Adrenal gland (tissue), 12 donors: Measurements from ENCODE around the gene GPAM. TPM values are rescaled to one million over a fixed set of nuclear protein-coding genes. Genes with fewer than 3 reads are reported as not detected.
"Not testable (repeated sequence)": the region's sequence is repeated elsewhere in the genome, so short reads cannot be mapped to it uniquely, and the experiment has no call there.

Experiments
- DNase-seq, 7 donors: peaks; one replicate each; pipeline ENCODE4 v3.0.0-alpha.2; 2019 to 2020
- H3K27ac ChIP-seq, 5 donors: fragments of 200-600 bp; sonication (generic) in 4 of 5; 1 replicate in 3 of 5; 2 replicates in 2 of 5; pipeline versions ENCODE4 v1.5.1 to v1.8.0; 2016 to 2020; ENCODE audit warnings: mild to moderate bottlenecking in 1 of 5
- H3K27me3 ChIP-seq: fragments of 200-600 bp; 2 replicates; pipeline ENCODE4 v1.8.0; 2021
- H3K36me3 ChIP-seq, 2 donors: fragments of 200-600 bp; replicated peaks in 1 of 2; 1 replicate in 1 of 2; 2 replicates in 1 of 2; pipeline versions ENCODE4 v1.5.1 to v1.8.0; 2018 to 2022
- H3K4me1 ChIP-seq, 2 donors: fragments of 200-600 bp; replicated peaks in 1 of 2; 1 replicate in 1 of 2; 2 replicates in 1 of 2; pipeline versions ENCODE4 v1.5.1 to v1.8.0; 2018 to 2021
- H3K4me3 ChIP-seq, 4 donors: fragments of 200-600 bp; sonication (generic) in 3 of 4; one replicate each; pipeline ENCODE4 v1.5.1; 2016 to 2018
- H3K9me3 ChIP-seq, 3 donors: fragments of 200-600 bp; sonication (generic) in 1 of 3; replicated peaks in 1 of 3; 1 replicate in 2 of 3; 2 replicates in 1 of 3; pipeline versions ENCODE4 v1.5.1 to v1.8.0; 2016 to 2021
- CTCF ChIP-seq, 6 experiments: fragments of 450-650 bp in 4 of 6; fragments of 200-600 bp in 2 of 6; sonication (generic) in 1 of 6; IDR thresholded peaks; 1 replicate in 5 of 6; 2 replicates in 1 of 6; pipeline versions ENCODE4 v1.5.1 to v1.8.0; 2016 to 2021; ENCODE audit warnings: antibody characterized with exemption in 6 of 6, mild to moderate bottlenecking in 2 of 6, moderate library complexity in 1 of 6
- POLR2A ChIP-seq, 2 donors: fragments of 450-650 bp; IDR thresholded peaks; one replicate each; pipeline ENCODE4 v1.6.1; 2017; ENCODE audit warnings: antibody characterized with exemption in 2 of 2, mild to moderate bottlenecking in 2 of 2, moderate library complexity in 1 of 2
- WGBS, 4 donors: extraction: QIAGEN DNeasy Blood & Tissue Kit in 2 of 4; methylation state at CpG; one replicate each; pipeline versions ENCODE4 v1.1.5 to v1.1.7; 2013 to 2017; 5-methylcytosine and 5-hydroxymethylcytosine counted together
- intact Hi-C, 2 donors: fragments of 100-400 bp; cut with DNase I; formaldehyde crosslinking; loops; one replicate each; pipeline versions ENCODE4 v1.14.1 to v1.15.0; 2022 to 2023
- polyA plus RNA-seq, 3 donors: library from polyadenylated mRNA; stranded (reverse); fragments of 200-250 nt in 2 of 3; fragments of 350-450 nt in 1 of 3; fragmentation: Illumina TruSeq in 1 of 3; extraction: RNeasy Lipid Tissue Mini Kit (QIAGEN cat#74804) in 1 of 3; gene quantifications; one replicate each; pipeline ENCODE4 v1.2.3, GENCODE V29; 2013 to 2014
- total RNA-seq, 9 donors: library from RNA; depleted of rRNA in 4 of 9; stranded (reverse); fragments of >200 nt in 4 of 9; fragments of 120-200 nt in 1 of 9; fragmentation: NEBNext Ultra II Directional in 1 of 9; extraction: Animal tissue kit (Norgen Biotek cat#: 25700) in 1 of 9; gene quantifications; one replicate each; pipeline versions ENCODE4 v1.1.0 to v1.2.4, GENCODE V29; 2013 to 2023
- donor health status: healthy with polysubstance abuse.
- donor health status: Bipolar disorder and iron deficiency.
- donor health status: DM: yes; HTN: yes; CAD: no.
- donor health status: DM: no; HTN: no; CAD: no.
- donor health status: DM: no; HTN: no; CAD: no.
- donor health status: DM: yes; HTN: yes; CAD: no.

The GPAM gene
- total and polyA plus RNA-seq, 12 donors, result 15.9 to 297 (median 104) TPM

- H3K27ac ChIP-seq, result no peak overlapping the region
- intact Hi-C loops, result no loop called here
- H3K36me3 ChIP-seq, result no peaks in the 10 kb centered on the region
- no peak for TF ChIP-seq CTCF (IDR thresholded peaks at IDR 0.05)
- TF ChIP-seq POLR2A (IDR thresholded peaks at IDR 0.05), result no peak
- no peaks in the 10 kb centered on the region for H3K27me3 ChIP-seq
- no peak for DNase-seq
- no peak overlapping the region for H3K4me3 ChIP-seq
- H3K9me3 ChIP-seq, result no peaks in the 10 kb centered on the region
- H3K4me1 ChIP-seq, result peaks cover 3 to 8% of the 10 kb centered on the region in 2 donors
- WGBS, 4 donors, result 44 to 62% (median 54%) methylated on average over 1 of the region's 1 CpG
These were observed 46.9 kb upstream of the GPAM start for GRCh38 chr10:112230325-112230988.

- 87 to 92% (median 87%) methylated on average over 3 of the region's 3 CpGs for WGBS, 4 donors
- TF ChIP-seq CTCF (IDR thresholded peaks at IDR 0.05) (no peak), POLR2A (IDR thresholded peaks at IDR 0.05) (no peak)
- DNase-seq, result no peak
- Histone ChIP-seq H3K4me3 (no peak overlapping the region), H3K36me3 (no peaks in the 10 kb centered on the region), H3K4me1 (peaks cover 3 to 8% of the 10 kb centered on the region in 2 donors), H3K27me3 (no peaks in the 10 kb centered on the region), H3K27ac (no peak overlapping the region), H3K9me3 (no peaks in the 10 kb centered on the region)
- intact Hi-C loops, result no loop called here
These were observed 46.3 kb upstream of the GPAM start for GRCh38 chr10:112229901-112230300.

- WGBS, 4 donors, result 93 to 96% (median 96%) methylated on average over 2 of the region's 2 CpGs
- Histone ChIP-seq H3K4me1 (peaks cover 9 to 16% of the 10 kb centered on the region in 2 donors), H3K9me3 (no peaks in the 10 kb centered on the region), H3K27me3 (no peaks in the 10 kb centered on the region), H3K36me3 (no peaks in the 10 kb centered on the region), H3K4me3 (no peak overlapping the region), H3K27ac (no peak overlapping the region)
- no peak for DNase-seq
- TF ChIP-seq POLR2A (IDR thresholded peaks at IDR 0.05) (no peak), CTCF (IDR thresholded peaks at IDR 0.05) (no peak)
- intact Hi-C loops, result no loop called here
These were observed 45.5 kb upstream of the GPAM start for GRCh38 chr10:112229096-112229495.

GRCh38 chr10:112228366-112229088 lies 45.0 kb upstream of the GPAM start:
- 93 to 98% (median 96%) methylated on average over 3 of the region's 3 CpGs for WGBS, 4 donors
- H3K36me3 ChIP-seq, H3K27ac ChIP-seq, H3K9me3 ChIP-seq, intact Hi-C loops, H3K4me3 ChIP-seq, H3K27me3 ChIP-seq: not testable (repeated sequence)
- H3K4me1 ChIP-seq, result peaks cover 9 to 22% of the 10 kb centered on the region in 2 donors
- DNase-seq, result peak in 1 of 7 donors; percentile 36
